ENCODE results near the gene FAM174B.

FAM174B gene

DNA sequence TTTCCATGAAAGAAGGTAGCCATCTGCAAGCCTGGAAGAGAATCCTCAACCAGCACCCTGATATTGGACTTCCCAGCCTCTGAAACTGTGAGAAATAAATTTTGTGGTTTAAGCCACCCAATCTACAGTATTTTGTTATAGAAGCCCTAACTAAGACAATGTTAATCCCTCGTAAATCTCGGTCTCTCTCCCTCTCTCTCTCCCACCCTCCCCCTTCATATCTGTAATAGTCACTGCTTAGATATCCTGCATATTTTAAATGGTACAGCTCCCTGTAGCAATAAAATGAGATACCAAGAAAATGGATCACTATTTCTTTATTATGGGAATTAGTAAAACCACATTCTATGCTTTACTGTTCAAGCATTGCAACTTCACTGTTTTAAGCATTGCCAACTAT is 21.0 kb upstream of the FAM174B start:
- no peaks in the 10 kb centered on the region for H3K9me2 ChIP-seq (replicated peaks; ENCODE audit: insufficient read depth, low read length)
- H3K27ac ChIP-seq (ENCODE audit: low read depth, low read length), result no peak overlapping the region
- no peak overlapping the region for H3K4me3 ChIP-seq (ENCODE audit: insufficient read depth, low read length, poor library complexity, severe bottlenecking)
- no peak overlapping the region for H3K4me2 ChIP-seq (ENCODE audit: low read depth, low read length, poor library complexity, severe bottlenecking)
- H3K27me3 ChIP-seq (ENCODE audit: low read length), result no peaks in the 10 kb centered on the region
- H3K9me3 ChIP-seq (ENCODE audit: insufficient read depth, low read length), result no peaks in the 10 kb centered on the region
- no peak overlapping the region for H2AFZ ChIP-seq (ENCODE audit: low read depth, low read length, severe bottlenecking)
- no peaks in the 10 kb centered on the region for H3K79me2 ChIP-seq (ENCODE audit: insufficient read depth, low read length)
- no peaks in the 10 kb centered on the region for H3F3A ChIP-seq (ENCODE audit: insufficient read depth)
- no peak for TF ChIP-seq EZH2phosphoT487 (conservative IDR thresholded peaks at IDR 0.05; ENCODE audit: low read length)
- TF ChIP-seq, protein P1, sequence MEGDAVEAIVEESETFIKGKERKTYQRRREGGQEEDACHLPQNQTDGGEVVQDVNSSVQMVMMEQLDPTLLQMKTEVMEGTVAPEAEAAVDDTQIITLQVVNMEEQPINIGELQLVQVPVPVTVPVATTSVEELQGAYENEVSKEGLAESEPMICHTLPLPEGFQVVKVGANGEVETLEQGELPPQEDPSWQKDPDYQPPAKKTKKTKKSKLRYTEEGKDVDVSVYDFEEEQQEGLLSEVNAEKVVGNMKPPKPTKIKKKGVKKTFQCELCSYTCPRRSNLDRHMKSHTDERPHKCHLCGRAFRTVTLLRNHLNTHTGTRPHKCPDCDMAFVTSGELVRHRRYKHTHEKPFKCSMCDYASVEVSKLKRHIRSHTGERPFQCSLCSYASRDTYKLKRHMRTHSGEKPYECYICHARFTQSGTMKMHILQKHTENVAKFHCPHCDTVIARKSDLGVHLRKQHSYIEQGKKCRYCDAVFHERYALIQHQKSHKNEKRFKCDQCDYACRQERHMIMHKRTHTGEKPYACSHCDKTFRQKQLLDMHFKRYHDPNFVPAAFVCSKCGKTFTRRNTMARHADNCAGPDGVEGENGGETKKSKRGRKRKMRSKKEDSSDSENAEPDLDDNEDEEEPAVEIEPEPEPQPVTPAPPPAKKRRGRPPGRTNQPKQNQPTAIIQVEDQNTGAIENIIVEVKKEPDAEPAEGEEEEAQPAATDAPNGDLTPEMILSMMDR (IDR thresholded peaks at IDR 0.05; ENCODE audit: insufficient read depth, low read length, poor library complexity, severe bottlenecking), result no peak
- no peaks in the 10 kb centered on the region for H3K36me3 ChIP-seq (ENCODE audit: low read length)
- H4K20me1 ChIP-seq (ENCODE audit: low read depth, low read length), result no peaks in the 10 kb centered on the region
- no peak overlapping the region for H3K9ac ChIP-seq (ENCODE audit: low read length)

DNA sequence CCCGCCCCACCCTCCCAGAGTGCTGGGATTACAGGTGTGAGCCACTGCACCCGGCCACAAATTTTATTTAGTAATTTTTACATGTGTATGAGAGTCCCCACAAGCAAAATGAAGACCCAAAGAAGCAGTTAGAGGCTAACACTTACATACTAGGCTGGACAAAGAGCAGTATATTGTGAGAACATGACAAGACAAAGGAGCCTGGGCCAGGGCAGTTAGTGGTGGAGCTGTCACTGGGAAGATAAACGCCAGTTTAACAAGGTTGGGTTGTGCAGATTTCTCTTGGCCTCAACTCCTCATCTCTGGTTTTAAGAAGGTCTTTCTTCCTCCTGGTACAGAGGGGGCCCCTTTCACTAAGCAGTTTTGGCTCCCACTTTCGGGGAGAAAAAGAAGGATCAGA is 19.9 kb upstream of the FAM174B start:
- Histone ChIP-seq H3K9me3 (ENCODE audit: insufficient read depth, low read length) (no peaks in the 10 kb centered on the region), H3K4me3 (ENCODE audit: insufficient read depth, low read length, poor library complexity, severe bottlenecking) (no peak overlapping the region), H3K27me3 (ENCODE audit: low read length) (no peaks in the 10 kb centered on the region), H3F3A (ENCODE audit: insufficient read depth) (no peaks in the 10 kb centered on the region), H3K9me2 (replicated peaks; ENCODE audit: insufficient read depth, low read length) (no peaks in the 10 kb centered on the region), H2AFZ (ENCODE audit: low read depth, low read length, severe bottlenecking) (no peak overlapping the region), H3K27ac (ENCODE audit: low read depth, low read length) (no peak overlapping the region), H3K79me2 (ENCODE audit: insufficient read depth, low read length) (no peaks in the 10 kb centered on the region), H4K20me1 (ENCODE audit: low read depth, low read length) (no peaks in the 10 kb centered on the region), H3K9ac (ENCODE audit: low read length) (no peak overlapping the region), H3K36me3 (ENCODE audit: low read length) (no peaks in the 10 kb centered on the region), H3K4me2 (ENCODE audit: low read depth, low read length, poor library complexity, severe bottlenecking) (no peak overlapping the region)
- TF ChIP-seq EZH2phosphoT487 (conservative IDR thresholded peaks at IDR 0.05; ENCODE audit: low read length), result no peak
- TF ChIP-seq, protein P1 (IDR thresholded peaks at IDR 0.05; ENCODE audit: insufficient read depth, low read length, poor library complexity, severe bottlenecking), result no peak

DNA sequence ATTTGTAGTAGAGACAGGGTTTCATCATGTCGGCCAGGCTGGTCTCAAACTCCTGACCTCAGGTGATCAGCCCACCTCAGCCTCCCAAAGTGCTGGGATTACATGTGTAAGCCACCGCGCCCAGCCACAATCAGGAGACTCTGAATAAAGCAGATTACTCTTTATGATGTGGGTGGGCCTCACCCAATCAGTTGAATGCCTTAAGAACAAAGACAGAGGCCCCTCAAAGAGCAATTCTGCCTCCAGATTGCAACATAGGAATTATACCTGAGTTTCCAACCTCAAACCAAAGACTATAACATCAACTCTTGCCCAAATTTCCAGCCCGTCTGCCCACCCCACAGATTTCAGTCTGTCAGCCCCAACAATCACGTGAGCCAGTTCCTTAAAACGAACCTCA is 18.8 kb upstream of the FAM174B start:
- Histone ChIP-seq H3K79me2 (ENCODE audit: insufficient read depth, low read length) (no peaks in the 10 kb centered on the region), H3K9me3 (ENCODE audit: insufficient read depth, low read length) (no peaks in the 10 kb centered on the region), H3F3A (ENCODE audit: insufficient read depth) (no peaks in the 10 kb centered on the region), H3K27ac (ENCODE audit: low read depth, low read length) (no peak overlapping the region), H3K9me2 (replicated peaks; ENCODE audit: insufficient read depth, low read length) (no peaks in the 10 kb centered on the region), H3K4me2 (ENCODE audit: low read depth, low read length, poor library complexity, severe bottlenecking) (no peak overlapping the region), H3K9ac (ENCODE audit: low read length) (no peak overlapping the region), H3K36me3 (ENCODE audit: low read length) (no peaks in the 10 kb centered on the region), H4K20me1 (ENCODE audit: low read depth, low read length) (no peaks in the 10 kb centered on the region), H2AFZ (ENCODE audit: low read depth, low read length, severe bottlenecking) (no peak overlapping the region), H3K4me3 (ENCODE audit: insufficient read depth, low read length, poor library complexity, severe bottlenecking) (no peak overlapping the region), H3K27me3 (ENCODE audit: low read length) (no peaks in the 10 kb centered on the region)
- TF ChIP-seq, protein P1 (IDR thresholded peaks at IDR 0.05; ENCODE audit: insufficient read depth, low read length, poor library complexity, severe bottlenecking), result no peak
- TF ChIP-seq EZH2phosphoT487 (conservative IDR thresholded peaks at IDR 0.05; ENCODE audit: low read length), result no peak

Measured in SU-DHL-6 (cell line).